ENCODE results near the gene NIPAL4.
"Not testable (repeated sequence)": the region's sequence is repeated elsewhere in the genome, so short reads cannot be mapped to it uniquely, and the experiment has no call there.

NIPAL4 gene

GRCh38 chr5:157463621-157464518, 3.9 kb downstream of the NIPAL4 start:
- no peak for DNase-seq

GRCh38 chr5:157464519-157465171, 4.6 kb downstream of the NIPAL4 start:
- DNase-seq, result no peak

GRCh38 chr5:157468293-157468965, 8.4 kb downstream of the NIPAL4 start:
- no peak for DNase-seq

GRCh38 chr5:157469073-157469472, 9.1 kb downstream of the NIPAL4 start:
- no peak for DNase-seq

GRCh38 chr5:157469687-157470086, 9.7 kb downstream of the NIPAL4 start:
- no peak for DNase-seq

- DNase-seq, result no peak
Measured at GRCh38 chr5:157470631-157471030, 10.6 kb downstream of the NIPAL4 start.

GRCh38 chr5:157471709-157472108, 11.7 kb downstream of the NIPAL4 start:
- DNase-seq, result no peak

GRCh38 chr5:157473383-157474320, 13.6 kb downstream of the NIPAL4 start:
- DNase-seq, result no peak

- no peak for DNase-seq
Measured at GRCh38 chr5:157475432-157475831, 15.4 kb downstream of the NIPAL4 start.

GRCh38 chr5:157476702-157477408, 16.8 kb downstream of the NIPAL4 start:
- DNase-seq, result peak; percentile 54

GRCh38 chr5:157477814-157478494, 17.9 kb downstream of the NIPAL4 start:
- no peak for DNase-seq

- DNase-seq, result no peak
Measured at GRCh38 chr5:157478726-157479125, 18.7 kb downstream of the NIPAL4 start.

- no peak for DNase-seq
Measured at GRCh38 chr5:157479166-157479565, 19.2 kb downstream of the NIPAL4 start.

- no peak for DNase-seq
Measured at GRCh38 chr5:157479612-157480510, 19.8 kb downstream of the NIPAL4 start.

- DNase-seq, result no peak
Measured at GRCh38 chr5:157481265-157481664, 21.3 kb downstream of the NIPAL4 start.

- no peak for DNase-seq
Measured at GRCh38 chr5:157481666-157482065, 21.7 kb downstream of the NIPAL4 start.

GRCh38 chr5:157482702-157483101, 22.7 kb downstream of the NIPAL4 start:
- not testable (repeated sequence) for DNase-seq

GRCh38 chr5:157484768-157485167, 24.8 kb downstream of the NIPAL4 start:
- DNase-seq, result no peak

- no peak for DNase-seq
Measured at GRCh38 chr5:157485340-157485739, 25.3 kb downstream of the NIPAL4 start.

GRCh38 chr5:157485811-157486210, 25.8 kb downstream of the NIPAL4 start:
- DNase-seq, result no peak
